HG02623 (cell line): ENCODE measurements around the gene IL1RAPL1.

Experiments used
- ATAC-seq: cut with Tn5 transposase; IDR thresholded peaks from one replicate; pipeline ENCODE4 v1.9.1; 2021; ENCODE audit warnings: moderate library complexity; ENCODE audit not compliant: unreplicated experiment

Gene IL1RAPL1

DNA sequence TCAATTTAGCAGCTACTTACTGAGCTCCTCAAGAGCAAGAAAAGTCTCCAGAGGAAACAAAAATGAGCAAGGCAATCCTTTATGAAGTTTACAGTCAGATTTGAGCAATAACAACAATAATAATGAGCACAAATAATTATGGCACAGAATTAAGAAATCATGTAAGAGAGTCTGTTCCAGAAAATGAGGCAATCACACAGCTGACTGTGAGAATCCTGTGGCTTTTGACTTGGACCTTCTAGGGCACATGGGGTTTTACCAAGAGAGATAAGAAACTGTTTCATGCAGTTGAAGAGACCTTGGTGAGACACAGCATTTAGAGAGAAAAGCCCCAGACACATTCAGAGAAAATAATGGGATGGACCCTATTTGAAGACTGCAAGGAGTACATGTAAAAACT is 1265.5 kb downstream of the IL1RAPL1 start:
- no peak for ATAC-seq

GRCh38 chrX:29858714-29859113 is 1271.5 kb downstream of the IL1RAPL1 start:
- no peak for ATAC-seq

- ATAC-seq = no peak
Measured at GRCh38 chrX:29862126-29862677, 1275.0 kb downstream of the IL1RAPL1 start.

DNA sequence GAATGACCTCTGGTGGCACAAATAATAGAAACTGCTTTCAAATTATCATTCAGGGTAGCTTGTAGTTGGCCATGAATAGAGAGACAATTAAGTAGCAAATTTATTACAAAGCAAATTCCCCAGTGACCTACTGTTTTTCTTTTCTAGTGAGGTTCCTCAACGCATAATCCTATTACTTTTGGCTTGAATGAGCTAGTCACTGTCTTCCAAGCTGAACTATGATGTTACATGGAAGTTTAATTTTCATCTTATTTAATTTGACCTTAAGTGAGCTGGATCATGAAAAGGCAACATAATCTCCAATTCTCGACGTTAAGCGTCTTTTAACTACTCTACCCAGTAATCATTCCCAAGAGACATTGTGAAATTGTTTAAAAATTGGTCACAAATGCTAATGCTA is 1280.7 kb downstream of the IL1RAPL1 start:
- ATAC-seq = no peak

DNA sequence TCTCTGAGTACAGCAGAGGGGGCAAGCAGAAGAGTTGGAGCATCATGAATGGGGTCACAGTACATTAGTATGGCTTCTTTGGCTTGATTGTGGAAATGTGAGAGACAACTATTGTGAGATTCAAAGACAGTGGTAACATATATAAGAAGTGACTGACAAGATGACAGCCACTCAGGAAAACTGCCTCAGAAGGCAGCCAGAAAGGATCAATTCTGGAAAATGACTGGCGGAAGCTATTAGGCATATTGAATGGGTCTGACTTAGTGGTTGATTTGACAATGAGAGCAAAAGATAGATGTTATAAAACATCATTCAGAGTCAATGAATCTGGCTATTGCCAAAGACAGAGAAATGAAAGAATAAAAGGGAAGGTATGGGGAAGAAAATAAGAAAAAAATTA is 1282.6 kb downstream of the IL1RAPL1 start:
- no peak for ATAC-seq

- no peak for ATAC-seq
Measured at GRCh38 chrX:29870608-29871007, 1283.4 kb downstream of the IL1RAPL1 start.

DNA sequence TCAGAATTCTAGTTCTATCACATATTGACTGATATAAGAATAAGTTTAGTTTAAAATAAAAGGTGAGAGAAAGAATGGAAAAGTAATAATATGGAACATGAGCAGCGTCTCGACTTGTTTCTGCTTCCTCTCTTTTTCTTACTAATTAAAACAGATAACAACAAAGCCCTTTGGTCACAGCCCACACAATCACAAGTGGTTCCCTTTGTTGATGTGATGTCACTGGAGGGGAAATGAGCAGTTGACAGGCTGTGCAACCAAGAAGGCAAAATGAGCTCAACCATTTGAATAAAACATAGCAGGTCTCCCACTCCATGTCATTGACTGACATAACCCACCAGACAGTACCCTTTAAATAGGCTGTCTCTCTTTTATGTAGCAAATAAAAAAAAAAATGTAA is 1285.6 kb downstream of the IL1RAPL1 start:
- ATAC-seq = no peak

DNA sequence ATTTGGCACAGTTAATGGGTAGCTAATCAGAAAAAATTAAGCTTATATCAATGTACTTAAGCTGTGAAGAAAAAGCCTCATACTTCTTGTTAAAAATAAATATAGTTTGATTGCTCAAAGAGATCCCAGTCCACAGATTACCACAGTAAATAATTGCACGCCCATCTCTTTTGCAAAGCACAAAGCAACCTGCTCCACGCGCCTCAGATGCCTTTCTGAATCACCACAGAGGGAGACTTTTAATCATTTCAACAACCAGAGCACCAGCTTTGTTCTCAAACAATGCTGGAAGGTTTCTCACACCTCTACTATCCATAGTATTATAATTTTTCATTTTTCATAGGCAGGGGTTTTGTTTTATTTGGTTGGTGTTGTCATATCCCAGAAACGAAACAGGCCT is 1289.5 kb downstream of the IL1RAPL1 start:
- no peak for ATAC-seq

DNA sequence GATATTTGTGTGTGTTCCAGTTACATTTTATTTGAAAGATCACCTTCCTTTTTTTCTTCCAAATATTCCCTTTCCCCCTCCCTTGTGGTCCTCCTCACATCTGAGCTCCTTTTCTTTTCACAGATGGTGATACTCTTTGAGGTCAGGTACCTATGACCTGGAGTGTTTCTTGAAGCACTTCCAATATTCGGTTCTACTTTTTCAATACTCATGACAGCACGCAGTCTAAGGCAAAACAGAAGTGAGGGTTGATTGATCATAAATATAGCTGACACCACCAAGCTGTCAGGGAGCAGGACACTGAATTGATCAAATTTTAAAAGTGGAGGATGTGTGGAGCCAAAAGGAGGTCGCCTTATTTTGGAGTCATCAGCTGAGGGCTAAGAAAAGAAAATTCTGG is 1293.7 kb downstream of the IL1RAPL1 start:
- no peak for ATAC-seq

DNA sequence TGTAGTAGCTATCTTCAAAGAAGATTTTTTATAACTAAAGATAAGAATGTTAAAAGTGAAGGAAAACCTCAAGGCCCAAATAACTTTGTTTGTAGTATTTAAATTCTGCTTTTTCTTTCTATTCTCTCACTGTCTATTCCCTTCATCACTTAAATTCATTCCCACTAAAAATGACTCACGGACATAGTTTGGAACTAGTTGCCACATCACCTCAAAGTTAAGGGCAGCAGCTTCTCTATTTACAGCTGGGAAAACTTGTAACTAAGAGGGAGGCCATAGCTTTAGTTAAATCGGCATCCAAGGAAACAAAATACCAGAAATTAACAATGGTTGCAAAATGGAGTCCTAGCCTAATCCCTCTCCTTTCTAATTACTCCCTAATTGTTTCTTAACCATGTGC is 1302.8 kb downstream of the IL1RAPL1 start:
- no peak for ATAC-seq

DNA sequence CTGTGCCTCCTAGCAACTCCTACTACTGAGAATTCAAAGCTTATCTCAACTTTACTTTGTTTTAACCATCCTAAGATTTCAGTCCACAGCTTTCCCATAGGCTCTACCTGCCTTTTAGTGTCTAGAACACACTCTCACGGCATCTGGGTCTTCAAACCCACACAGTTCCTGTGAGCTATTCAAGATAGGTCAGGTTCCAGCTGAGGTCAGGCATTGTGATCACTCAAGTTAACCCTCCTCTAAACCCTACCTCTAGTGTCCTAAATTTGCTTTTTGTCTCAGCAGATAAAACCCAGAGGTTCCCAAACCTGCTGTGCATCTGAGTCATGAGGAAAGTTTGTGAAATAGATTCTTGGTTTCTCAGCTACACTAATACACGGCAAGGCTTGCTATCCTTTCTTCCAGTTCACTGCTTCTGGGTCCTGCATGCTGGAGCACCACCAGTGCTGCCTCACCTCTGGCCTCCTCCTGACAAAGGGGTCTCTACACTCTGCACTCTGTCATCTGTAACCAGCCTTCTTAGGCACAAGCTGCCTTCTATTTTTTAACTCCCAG is 1303.5 kb downstream of the IL1RAPL1 start:
- no peak for ATAC-seq

DNA sequence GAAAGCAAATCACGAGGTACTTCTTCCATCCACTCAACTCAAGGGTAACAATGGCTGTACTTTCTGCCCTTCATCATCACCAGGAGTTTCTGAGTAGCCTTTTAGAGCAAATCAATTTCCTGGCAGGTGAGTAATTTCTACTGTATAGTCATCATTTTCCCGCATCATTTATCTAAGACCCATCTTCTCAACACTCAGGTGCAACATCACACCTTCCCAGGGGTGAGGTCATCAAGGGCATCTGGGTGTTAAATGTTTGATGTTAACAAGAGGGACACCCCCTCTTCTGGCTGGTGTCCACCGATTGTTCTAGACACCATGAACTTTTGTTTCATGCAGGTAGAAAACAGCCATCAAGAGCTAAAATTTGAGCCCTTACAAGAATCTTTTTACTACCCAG is 1314.8 kb downstream of the IL1RAPL1 start:
- no peak for ATAC-seq

DNA sequence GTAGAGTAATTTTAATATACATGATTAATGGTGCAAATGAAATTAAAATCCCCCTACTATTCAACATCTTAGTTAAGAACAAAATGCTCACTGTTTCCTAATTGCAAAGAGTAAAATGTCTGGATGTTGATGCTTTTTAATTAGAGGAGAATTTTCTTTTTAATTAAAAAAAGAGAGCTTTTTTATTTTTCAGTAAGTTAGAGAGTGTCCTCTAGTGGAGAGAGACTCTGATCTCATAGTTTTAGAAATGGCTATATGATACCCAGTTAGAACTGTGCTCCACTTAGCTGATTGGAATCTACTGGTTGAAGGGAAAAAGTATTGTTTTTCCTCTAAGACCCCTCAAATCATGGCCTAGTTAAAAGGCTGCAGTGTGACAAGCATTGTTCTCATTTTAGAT is 1316.1 kb downstream of the IL1RAPL1 start:
- no peak for ATAC-seq

DNA sequence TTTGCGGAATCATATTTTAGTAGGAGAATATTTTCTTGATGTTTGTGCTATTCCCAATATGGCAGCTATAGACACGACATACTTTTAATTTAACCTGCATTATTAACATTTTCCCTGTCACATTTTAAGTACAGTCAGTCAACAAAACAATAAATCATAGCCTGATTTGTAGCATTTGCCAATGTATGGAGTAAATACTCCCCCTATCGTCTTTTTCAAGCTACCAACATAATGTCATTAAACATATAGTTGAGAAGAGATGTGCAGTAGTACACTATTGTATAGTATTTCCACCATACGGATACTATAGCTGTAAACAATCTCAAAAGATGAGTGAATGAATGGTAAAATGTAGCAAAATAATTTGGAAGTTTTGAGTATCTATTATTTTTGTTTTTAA is 1324.4 kb downstream of the IL1RAPL1 start:
- no peak for ATAC-seq

DNA sequence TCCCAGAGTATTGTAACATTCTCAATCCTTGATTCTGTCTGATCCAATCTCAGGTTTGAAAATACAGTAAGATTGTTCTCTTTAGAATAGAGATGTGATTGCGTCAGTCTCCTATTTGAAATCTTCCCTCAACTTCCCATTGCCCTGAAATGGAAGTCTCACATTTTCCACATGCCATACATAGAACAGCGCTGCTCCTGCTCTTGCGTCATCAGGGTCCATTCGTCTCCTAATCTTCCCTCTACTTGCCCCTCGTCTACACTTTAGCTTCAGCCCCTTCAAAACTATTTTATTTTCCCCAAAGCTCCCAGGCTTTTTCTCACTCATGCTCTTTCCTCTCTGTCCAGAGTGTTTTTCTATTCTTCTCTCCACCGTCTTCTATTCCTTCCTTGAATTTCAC is 1326.4 kb downstream of the IL1RAPL1 start:
- no peak for ATAC-seq

GRCh38 chrX:29922607-29923006 is 1335.4 kb downstream of the IL1RAPL1 start:
- ATAC-seq = no peak

GRCh38 chrX:29926056-29926455 is 1338.8 kb downstream of the IL1RAPL1 start:
- ATAC-seq = no peak

DNA sequence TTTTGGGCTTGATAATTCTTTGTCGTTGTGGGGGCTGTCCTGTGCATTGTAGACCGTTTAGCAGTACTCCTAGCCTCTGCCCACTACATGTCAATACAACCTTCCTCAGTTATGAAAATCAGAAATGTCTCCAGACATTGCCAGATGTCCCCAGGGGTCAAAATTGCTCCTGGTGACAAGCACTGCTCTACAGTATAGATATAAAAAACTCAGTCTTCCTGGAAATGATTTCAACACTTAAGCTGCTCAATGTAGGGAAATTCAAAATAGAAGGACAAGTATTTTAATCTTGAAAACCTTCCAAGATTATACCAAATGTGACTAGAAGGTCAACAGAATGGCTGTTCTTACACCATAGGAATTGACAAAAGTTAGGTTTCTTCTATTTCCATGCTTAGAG is 1339.4 kb downstream of the IL1RAPL1 start:
- no peak for ATAC-seq

DNA sequence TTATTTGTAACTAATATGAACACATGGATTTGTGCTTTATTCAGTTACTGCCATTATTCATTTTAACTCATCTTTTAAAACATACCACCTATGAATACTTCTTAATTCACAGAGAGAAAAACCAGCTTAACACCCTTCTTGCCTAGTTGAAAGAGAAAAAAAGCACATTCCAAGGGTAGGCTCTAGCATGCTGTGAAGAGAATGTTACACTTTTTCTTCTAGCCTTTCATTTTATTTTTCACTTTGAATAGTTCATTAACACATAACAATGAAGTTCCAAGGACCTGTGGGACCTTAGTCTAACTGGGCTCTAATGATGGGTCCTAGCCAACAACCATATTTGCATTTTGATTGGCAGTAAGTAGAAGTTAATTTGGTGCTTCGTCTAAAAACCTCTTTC is 1348.2 kb downstream of the IL1RAPL1 start:
- no peak for ATAC-seq

GRCh38 chrX:29940750-29941149 is 1353.5 kb downstream of the IL1RAPL1 start:
- ATAC-seq = no peak

GRCh38 chrX:29941287-29941686 is 1354.0 kb downstream of the IL1RAPL1 start:
- ATAC-seq = no peak

DNA sequence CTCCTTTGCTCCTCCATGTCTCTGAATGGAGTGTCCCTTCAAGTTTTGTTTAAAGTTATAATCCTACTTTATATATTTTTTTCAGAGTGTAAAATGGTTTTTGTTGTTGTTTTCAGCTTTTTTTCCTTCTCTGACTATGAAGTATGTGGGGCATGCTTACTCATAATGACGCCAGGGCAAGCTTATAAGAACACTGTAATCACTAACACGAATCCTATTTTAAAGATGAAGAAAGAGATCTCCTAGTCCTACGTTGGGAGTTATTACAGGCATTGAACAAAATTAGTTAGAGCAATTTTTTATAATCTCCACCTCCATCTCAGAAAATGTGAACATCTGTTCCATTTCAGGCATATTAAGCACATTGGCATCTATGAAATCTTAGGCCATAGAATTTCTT is 1360.0 kb downstream of the IL1RAPL1 start:
- no peak for ATAC-seq

DNA sequence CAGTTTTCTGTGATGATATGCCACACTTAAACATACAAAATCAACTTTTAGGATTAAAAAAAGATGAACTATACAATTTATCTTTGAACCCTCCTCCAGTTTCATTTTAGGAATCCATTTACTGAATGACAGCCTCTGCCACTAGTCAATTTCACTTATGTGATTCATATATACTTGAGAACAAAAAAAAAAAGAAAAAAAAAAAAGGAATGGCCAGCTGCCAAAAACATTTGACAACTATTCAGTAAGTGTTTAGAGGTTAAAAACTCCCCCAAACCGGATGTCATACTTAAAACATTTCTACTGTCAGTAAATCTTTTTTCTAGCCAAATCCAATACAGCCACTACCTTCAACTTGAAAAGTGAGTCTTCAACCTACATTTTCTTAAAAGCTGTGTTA is 1361.4 kb downstream of the IL1RAPL1 start:
- no peak for ATAC-seq
